Aorta (tissue), 5 donors: ENCODE measurements around the gene SLCO4C1. TPM values are rescaled to one million over a fixed set of nuclear protein-coding genes. Genes with fewer than 3 reads are reported as not detected.
"Not testable (repeated sequence)": the region's sequence is repeated elsewhere in the genome, so short reads cannot be mapped to it uniquely, and the experiment has no call there.

ENCODE experiments used
- ATAC-seq: fragments of 200-7000 bp; cut with Tn5 transposase; one replicate; pipeline ENCODE4 v1.9.1; 2022; ENCODE audit warnings: moderate library complexity; ENCODE audit not compliant: low FRiP score
- DNase-seq, 2 donors: peaks; one replicate each; pipeline ENCODE4 v3.0.0-alpha.2; 2020
- H3K27ac ChIP-seq, 2 donors: one replicate each; pipeline ENCODE4 v1.5.1; 2013; ENCODE audit warnings: low read length in 2 of 2, mild to moderate bottlenecking in 2 of 2, moderate library complexity in 2 of 2, control low read depth in 1 of 2, inconsistent platforms in 1 of 2, low read depth in 1 of 2
- H3K27me3 ChIP-seq, 2 donors: one replicate each; pipeline ENCODE4 v1.6.1; 2013; ENCODE audit warnings: control low read depth in 1 of 2, low read length in 1 of 2, mild to moderate bottlenecking in 1 of 2, moderate library complexity in 1 of 2; ENCODE audit not compliant: insufficient read depth in 2 of 2, control insufficient read depth in 1 of 2
- H3K36me3 ChIP-seq, 2 donors: one replicate each; pipeline ENCODE4 v1.6.1; 2013; ENCODE audit warnings: control low read depth in 1 of 2, low read length in 1 of 2, mild to moderate bottlenecking in 1 of 2; ENCODE audit not compliant: insufficient read depth in 2 of 2, control insufficient read depth in 1 of 2
- H3K4me1 ChIP-seq, 2 donors: one replicate each; pipeline ENCODE4 v1.6.1; 2013; ENCODE audit warnings: low read length in 2 of 2, control low read depth in 1 of 2, mild to moderate bottlenecking in 1 of 2, moderate library complexity in 1 of 2; ENCODE audit not compliant: insufficient read depth in 2 of 2, control insufficient read depth in 1 of 2
- H3K4me3 ChIP-seq, 2 donors: one replicate each; pipeline ENCODE4 v1.5.1; 2013; ENCODE audit warnings: low read length in 2 of 2, control low read depth in 1 of 2, mild to moderate bottlenecking in 1 of 2
- H3K9me3 ChIP-seq: one replicate; pipeline ENCODE4 v1.6.1; 2013; ENCODE audit warnings: mild to moderate bottlenecking, low read length; ENCODE audit not compliant: control insufficient read depth
- WGBS, 2 donors: extraction: QIAGEN DNeasy Blood & Tissue Kit; methylation state at CpG; one replicate each; pipeline ENCODE4 v1.1.7; 2013; 5-methylcytosine and 5-hydroxymethylcytosine counted together
- intact Hi-C, 2 donors: fragments of 100-400 bp; cut with DNase I; formaldehyde crosslinking; loops; one replicate each; pipeline versions ENCODE4 v1.14.2 to v1.15.0; 2022
- long read RNA-seq, 2 donors: library from polyadenylated mRNA; unstranded; transcript quantifications; one replicate each; pipeline ENCODE4 v2.0.0, GENCODE V29; 2020 to 2021
- polyA plus RNA-seq, 2 donors: library from polyadenylated mRNA; stranded (reverse); fragments of 200-250 nt; gene quantifications; one replicate each; pipeline ENCODE4 v1.2.3, GENCODE V29; 2013
- total RNA-seq, 2 donors: library from RNA; stranded (reverse); fragmentation: NEBNext Ultra II Directional; extraction: Animal tissue kit (Norgen Biotek cat#: 25700); gene quantifications; one replicate each; pipeline ENCODE4 v1.2.1, GENCODE V29; 2021
- donor health status: healthy with polysubstance abuse.
- donor health status: Bipolar disorder and iron deficiency.
- donor health status: DM: no; HTN: no; CAD: no.
- donor health status: DM: no; HTN: no; CAD: no.
- donor health status: DM: yes; HTN: yes; CAD: no.

Gene SLCO4C1
- total RNA-seq (1 to 10 TPM in 1 of 2 donors, under 1 TPM in 1; 0.39 to 1.6 TPM), polyA plus RNA-seq (under 1 TPM in 1 of 2 donors, not detected in 1; 0.13 TPM)
- long read RNA-seq, donor 1 = 0 reads
- long read RNA-seq, donor 2, partial matches to known transcripts = 2 of 2 reads
- long read RNA-seq, donor 2, other reads (novel, unspliced or antisense) = 0 of 2 reads

- DNase-seq (peak; percentile 80 to 90), ATAC-seq (peak; percentile 91)
- intact Hi-C loops = no loop called here
- Histone ChIP-seq H3K27ac (no peak within 1 kb of the TSS), H3K4me3 (peak within 1 kb of the TSS; percentile 33 to 42), H3K9me3 (no peaks in the 10 kb centered on the region), H3K27me3 (no peaks in the 10 kb centered on the region), H3K4me1 (peaks cover 0 to 6% of the 10 kb centered on the region in 2 donors), H3K36me3 (no peaks in the 10 kb centered on the region)
- WGBS, 2 donors = 0 to 1% methylated on average over 42 of the region's 42 CpGs
These were observed at the start of gene SLCO4C1 for GRCh38 chr5:102296178-102296817. SLCO4C1 (minus strand) TSS chr5:102296284; CDS start chr5:102296262, 22 bp downstream.

GRCh38 chr5:102341681-102342288 is 45.7 kb upstream of the SLCO4C1 start:
- H3K36me3 ChIP-seq = no peaks in the 10 kb centered on the region
- H3K4me3 ChIP-seq = no peak overlapping the region
- intact Hi-C loops = no loop called here
- no peaks in the 10 kb centered on the region for H3K4me1 ChIP-seq
- DNase-seq (no peak), ATAC-seq (no peak)
- WGBS, 2 donors = 23 to 26% methylated on average over 2 of the region's 2 CpGs
- H3K9me3 ChIP-seq = no peaks in the 10 kb centered on the region
- H3K27ac ChIP-seq = no peak overlapping the region
- no peaks in the 10 kb centered on the region for H3K27me3 ChIP-seq

- no peak for ATAC-seq
- Histone ChIP-seq H3K9me3 (no peaks in the 10 kb centered on the region), H3K27me3 (no peaks in the 10 kb centered on the region), H3K27ac (no peak overlapping the region), H3K4me1 (no peaks in the 10 kb centered on the region), H3K4me3 (no peak overlapping the region), H3K36me3 (no peaks in the 10 kb centered on the region)
- 72 to 82% methylated on average over 2 of the region's 2 CpGs for WGBS, 2 donors
- no peak for DNase-seq
- intact Hi-C loops = no loop called here
These were observed 28.6 kb upstream of the SLCO4C1 start for GRCh38 chr5:102324714-102325113.

- DNase-seq, H3K9me3 ChIP-seq, H3K36me3 ChIP-seq, H3K4me1 ChIP-seq, H3K27me3 ChIP-seq, H3K27ac ChIP-seq, ATAC-seq, intact Hi-C loops, H3K4me3 ChIP-seq: not testable (repeated sequence)
- 79 to 83% methylated on average over 4 of the region's 4 CpGs for WGBS, 2 donors
These were observed 22.7 kb upstream of the SLCO4C1 start for GRCh38 chr5:102318801-102319200.

- ATAC-seq (no peak), DNase-seq (no peak)
- intact Hi-C loops = no loop called here
- Histone ChIP-seq H3K27ac (no peak overlapping the region), H3K27me3 (no peaks in the 10 kb centered on the region), H3K4me3 (no peak overlapping the region), H3K4me1 (no peaks in the 10 kb centered on the region), H3K9me3 (no peaks in the 10 kb centered on the region), H3K36me3 (no peaks in the 10 kb centered on the region)
- 85 to 94% methylated on average over 1 of the region's 1 CpG for WGBS, 2 donors
These were observed 18.2 kb upstream of the SLCO4C1 start for GRCh38 chr5:102314328-102314727.

GRCh38 chr5:102313912-102314311 is 17.8 kb upstream of the SLCO4C1 start:
- no peaks in the 10 kb centered on the region for H3K9me3 ChIP-seq
- no peaks in the 10 kb centered on the region for H3K4me1 ChIP-seq
- H3K4me3 ChIP-seq = no peak overlapping the region
- H3K27ac ChIP-seq = no peak overlapping the region
- no peak for DNase-seq
- H3K27me3 ChIP-seq = no peaks in the 10 kb centered on the region
- 86 to 88% methylated on average over 2 of the region's 2 CpGs for WGBS, 2 donors
- no peaks in the 10 kb centered on the region for H3K36me3 ChIP-seq
- no peak for ATAC-seq
- intact Hi-C loops = no loop called here

GRCh38 chr5:102312586-102313370 is 16.7 kb upstream of the SLCO4C1 start:
- Histone ChIP-seq H3K9me3 (no peaks in the 10 kb centered on the region), H3K4me1 (no peaks in the 10 kb centered on the region), H3K27me3 (no peaks in the 10 kb centered on the region), H3K4me3 (no peak overlapping the region), H3K36me3 (no peaks in the 10 kb centered on the region), H3K27ac (no peak overlapping the region)
- 89% methylated on average over 5 of the region's 5 CpGs for WGBS, 2 donors
- ATAC-seq (no peak), DNase-seq (no peak)
- intact Hi-C loops = no loop called here

GRCh38 chr5:102309586-102309985 is 13.5 kb upstream of the SLCO4C1 start:
- intact Hi-C loops = no loop called here
- DNase-seq = no peak
- no peak for ATAC-seq
- H3K9me3 ChIP-seq = no peaks in the 10 kb centered on the region
- no peak overlapping the region for H3K4me3 ChIP-seq
- no peaks in the 10 kb centered on the region for H3K4me1 ChIP-seq
- H3K36me3 ChIP-seq = no peaks in the 10 kb centered on the region
- no peak overlapping the region for H3K27ac ChIP-seq
- H3K27me3 ChIP-seq = no peaks in the 10 kb centered on the region
- 88 to 92% methylated on average over 3 of the region's 3 CpGs for WGBS, 2 donors
